CD8-positive, alpha-beta memory T cell (primary cell): ENCODE data around the gene TP73. TPM values are rescaled to one million over a fixed set of nuclear protein-coding genes. Genes with fewer than 3 reads are reported as not detected.

Experiments
- CTCF ChIA-PET: fragments of 350-600 bp; sonication (Branson Sonifier 250); formaldehyde crosslinking; loops from one replicate; lab custom pipeline; 2021; ENCODE audit warnings: antibody characterized with exemption; lab: Charles Lee
- POLR2A ChIA-PET: fragments of 350-600 bp; sonication (Branson Sonifier 250); formaldehyde crosslinking; loops from one replicate; lab custom pipeline; 2021; ENCODE audit warnings: antibody characterized with exemption; lab: Charles Lee
- DNase-seq, 5 donors: peaks; one replicate each; pipeline versions ENCODE4 v3.0.0 to v3.0.0-alpha.2; 2020 to 2022; ENCODE audit warnings: mixed read lengths in 1 of 5
- H3K27ac ChIP-seq: one replicate; pipeline ENCODE4 v1.7.0; 2013; ENCODE audit warnings: low read depth, mild to moderate bottlenecking, low read length, moderate library complexity
- H3K27me3 ChIP-seq: 2 replicates; pipeline ENCODE4 v1.7.0; 2013; ENCODE audit warnings: low read length, mild to moderate bottlenecking; ENCODE audit not compliant: insufficient read depth, poor library complexity, severe bottlenecking
- H3K36me3 ChIP-seq: 2 replicates; pipeline ENCODE4 v1.7.0; 2013; ENCODE audit warnings: mild to moderate bottlenecking, low read length, moderate library complexity; ENCODE audit not compliant: insufficient read depth
- H3K4me1 ChIP-seq: 2 replicates; pipeline ENCODE4 v1.7.0; 2013; ENCODE audit warnings: mild to moderate bottlenecking, low read length, moderate library complexity; ENCODE audit not compliant: insufficient read depth
- H3K4me3 ChIP-seq: 2 replicates; pipeline ENCODE4 v1.7.0; 2013; ENCODE audit warnings: mild to moderate bottlenecking, low read length
- H3K9me3 ChIP-seq: 2 replicates; pipeline ENCODE4 v1.7.0; 2013; ENCODE audit warnings: mild to moderate bottlenecking, low read length
- H3K27ac Mint-ChIP-seq, 8 donors: one replicate each; pipeline ENCODE4 v1.8.0; 2020 to 2021; ENCODE audit warnings: mixed read lengths in 8 of 8, mild to moderate bottlenecking in 6 of 8, inconsistent platforms in 3 of 8, moderate library complexity in 3 of 8
- H3K27me3 Mint-ChIP-seq, 2 donors: one replicate each; pipeline ENCODE4 v1.8.0; 2020 to 2021; ENCODE audit warnings: mixed read lengths in 2 of 2, mild to moderate bottlenecking in 1 of 2, moderate library complexity in 1 of 2
- H3K36me3 Mint-ChIP-seq, 3 donors: one replicate each; pipeline ENCODE4 v1.8.0; 2020 to 2021; ENCODE audit warnings: mixed read lengths in 3 of 3, inconsistent platforms in 1 of 3, mild to moderate bottlenecking in 1 of 3
- H3K4me1 Mint-ChIP-seq, 3 donors: one replicate each; pipeline ENCODE4 v1.8.0; 2020 to 2021; ENCODE audit warnings: mixed read lengths in 3 of 3, inconsistent platforms in 1 of 3, mild to moderate bottlenecking in 1 of 3
- H3K4me3 Mint-ChIP-seq, 7 donors: one replicate each; pipeline ENCODE4 v1.8.0; 2020 to 2021; ENCODE audit warnings: mixed read lengths in 7 of 7, mild to moderate bottlenecking in 6 of 7, moderate library complexity in 4 of 7, inconsistent platforms in 2 of 7
- H3K9me3 Mint-ChIP-seq, 5 donors: one replicate each; pipeline ENCODE4 v1.8.0; 2020 to 2022; ENCODE audit warnings: mixed read lengths in 5 of 5, mild to moderate bottlenecking in 3 of 5, moderate library complexity in 2 of 5, inconsistent platforms in 1 of 5
- polyA plus RNA-seq: library from polyadenylated mRNA; unstranded; fragments of 300-500 nt; fragmentation: Illumina TruSeq; gene quantifications from one replicate; pipeline ENCODE4 v1.2.3, GENCODE V29; 2021
- total RNA-seq, 2 experiments: library from RNA; stranded (reverse); gene quantifications; one replicate each; pipeline ENCODE4 v1.2.3, GENCODE V29; 2021

TP73 gene
- total and polyA plus RNA-seq, 3 experiments from 2014 or later, result 0.20 to 0.63 (median 0.49) TPM

- H3K9me3 Mint-ChIP-seq, result no peaks in the 10 kb centered on the region
- POLR2A ChIA-PET, result no interaction called here
Measured at GRCh38 chr1:3727042-3727824, 74.9 kb downstream of the TP73 start.

GRCh38 chr1:3727825-3728776 is 75.8 kb downstream of the TP73 start:
- Histone ChIP-seq H3K4me3 (no peak overlapping the region), H3K27me3 (no peaks in the 10 kb centered on the region), H3K4me1 (no peaks in the 10 kb centered on the region), H3K36me3 (no peaks in the 10 kb centered on the region), H3K27ac (no peak overlapping the region), H3K9me3 (no peaks in the 10 kb centered on the region)
- Mint-ChIP-seq H3K9me3 (no peaks in the 10 kb centered on the region), H3K4me3 (no peak overlapping the region), H3K27ac (no peak overlapping the region), H3K27me3 (peaks cover 6% of the 10 kb centered on the region in 2 donors), H3K4me1 (no peaks in the 10 kb centered on the region), H3K36me3 (no peaks in the 10 kb centered on the region)
- no peak for DNase-seq
- POLR2A ChIA-PET, result no interaction called here
- CTCF ChIA-PET, result interaction anchor here (1.2 kb wide), 1 partner anchor 275 kb away, joined by 6 read pairs; no protein-coding TSS in a partner anchor

More at GRCh38 chr1:3727042-3727824, 74.9 kb downstream of the TP73 start:
- H3K9me3 ChIP-seq, result no peaks in the 10 kb centered on the region
- H3K4me3 Mint-ChIP-seq, result no peak overlapping the region
- H3K4me3 ChIP-seq, result no peak overlapping the region
- CTCF ChIA-PET, result interaction anchor here (1.2 kb wide), 1 partner anchor 274 kb away, joined by 6 read pairs; no protein-coding TSS in a partner anchor
- no peaks in the 10 kb centered on the region for H3K4me1 ChIP-seq
- H3K36me3 Mint-ChIP-seq, result no peaks in the 10 kb centered on the region
- H3K27me3 ChIP-seq, result no peaks in the 10 kb centered on the region
- H3K36me3 ChIP-seq, result no peaks in the 10 kb centered on the region
- no peak for DNase-seq
- peaks cover 6% of the 10 kb centered on the region in 2 donors for H3K27me3 Mint-ChIP-seq
- no peaks in the 10 kb centered on the region for H3K4me1 Mint-ChIP-seq
- no peak overlapping the region for H3K27ac Mint-ChIP-seq
- no peak overlapping the region for H3K27ac ChIP-seq

GRCh38 chr1:3729594-3730542 is 77.6 kb downstream of the TP73 start:
- no peaks in the 10 kb centered on the region for H3K9me3 Mint-ChIP-seq
- ChIA-PET CTCF (no interaction called here), POLR2A (no interaction called here)
- Histone ChIP-seq H3K36me3 (no peaks in the 10 kb centered on the region), H3K27me3 (no peaks in the 10 kb centered on the region), H3K27ac (no peak overlapping the region), H3K4me1 (no peaks in the 10 kb centered on the region), H3K4me3 (no peak overlapping the region), H3K9me3 (no peaks in the 10 kb centered on the region)
- no peak overlapping the region for H3K4me3 Mint-ChIP-seq
- DNase-seq, result no peak
- H3K36me3 Mint-ChIP-seq, result no peaks in the 10 kb centered on the region
- no peaks in the 10 kb centered on the region for H3K4me1 Mint-ChIP-seq
- peaks cover 3 to 5% of the 10 kb centered on the region in 2 donors for H3K27me3 Mint-ChIP-seq
- H3K27ac Mint-ChIP-seq, result no peak overlapping the region

GRCh38 chr1:3730543-3731247 is 78.4 kb downstream of the TP73 start:
- peaks cover 0 to 2% (median 0%) of the 10 kb centered on the region in 3 donors for H3K36me3 Mint-ChIP-seq
- peaks cover 3 to 5% of the 10 kb centered on the region in 2 donors for H3K27me3 Mint-ChIP-seq
- DNase-seq, result no peak
- POLR2A ChIA-PET, result no interaction called here
- Histone ChIP-seq H3K27me3 (no peaks in the 10 kb centered on the region), H3K36me3 (no peaks in the 10 kb centered on the region), H3K27ac (no peak overlapping the region), H3K9me3 (no peaks in the 10 kb centered on the region), H3K4me3 (no peak overlapping the region), H3K4me1 (no peaks in the 10 kb centered on the region)
- no peaks in the 10 kb centered on the region for H3K9me3 Mint-ChIP-seq
- no peak overlapping the region for H3K4me3 Mint-ChIP-seq
- H3K27ac Mint-ChIP-seq, result no peak overlapping the region
- H3K4me1 Mint-ChIP-seq, result no peaks in the 10 kb centered on the region
- CTCF ChIA-PET, result no interaction called here

GRCh38 chr1:3731583-3732433 is 79.5 kb downstream of the TP73 start:
- Mint-ChIP-seq H3K27me3 (peaks cover 1 to 5% of the 10 kb centered on the region in 2 donors), H3K4me1 (no peaks in the 10 kb centered on the region)
- CTCF ChIA-PET, result no interaction called here

GRCh38 chr1:3732434-3733093 is 80.2 kb downstream of the TP73 start:
- Histone ChIP-seq H3K27me3 (no peaks in the 10 kb centered on the region), H3K4me1 (no peaks in the 10 kb centered on the region), H3K36me3 (no peaks in the 10 kb centered on the region), H3K4me3 (no peak overlapping the region), H3K9me3 (no peaks in the 10 kb centered on the region), H3K27ac (no peak overlapping the region)
- ChIA-PET CTCF (no interaction called here), POLR2A (no interaction called here)
- Mint-ChIP-seq H3K9me3 (no peaks in the 10 kb centered on the region), H3K36me3 (peaks cover 0 to 13% (median 4%) of the 10 kb centered on the region in 3 donors), H3K4me3 (no peak overlapping the region), H3K27me3 (peaks cover 0 to 5% of the 10 kb centered on the region in 2 donors), H3K4me1 (no peaks in the 10 kb centered on the region), H3K27ac (no peak overlapping the region)
- no peak for DNase-seq

More at GRCh38 chr1:3731583-3732433, 79.5 kb downstream of the TP73 start:
- H3K4me3 ChIP-seq, result no peak overlapping the region
- H3K27ac ChIP-seq, result no peak overlapping the region
- no peak for DNase-seq
- H3K4me1 ChIP-seq, result no peaks in the 10 kb centered on the region
- POLR2A ChIA-PET, result no interaction called here
- H3K36me3 ChIP-seq, result no peaks in the 10 kb centered on the region
- Mint-ChIP-seq H3K36me3 (peaks cover 0 to 7% (median 1%) of the 10 kb centered on the region in 3 donors), H3K27ac (no peak overlapping the region), H3K9me3 (no peaks in the 10 kb centered on the region), H3K4me3 (no peak overlapping the region)
- H3K27me3 ChIP-seq, result no peaks in the 10 kb centered on the region
- H3K9me3 ChIP-seq, result no peaks in the 10 kb centered on the region
